ENCODE results near the gene VIT.

VIT gene

GRCh38 chr2:36657703-36658102, 38.8 kb upstream of the VIT start:
- Histone ChIP-seq H3K4me3 (no peak overlapping the region), H3K27me3 (no peaks in the 10 kb centered on the region), H3K36me3 (no peaks in the 10 kb centered on the region), H3K9me3 (no peaks in the 10 kb centered on the region), H3K4me1 (peaks cover 0 to 10% (median 1%) of the 10 kb centered on the region in 4 donors), H3K27ac (no peak overlapping the region)
- TF ChIP-seq CTCF (IDR thresholded peaks at IDR 0.05), result no peak
- DNase-seq, result no peak
- intact Hi-C loops (cut with DNase I; ENCODE audit: low total_unique reads), result no loop called here

GRCh38 chr2:36658277-36658748, 38.2 kb upstream of the VIT start:
- peaks cover 0 to 10% (median 1%) of the 10 kb centered on the region in 4 donors for H3K4me1 ChIP-seq
- H3K36me3 ChIP-seq, result no peaks in the 10 kb centered on the region
- TF ChIP-seq CTCF (IDR thresholded peaks at IDR 0.05), result no peak
- H3K27me3 ChIP-seq, result no peaks in the 10 kb centered on the region
- intact Hi-C loops (cut with DNase I; ENCODE audit: low total_unique reads), result no loop called here
- no peak overlapping the region for H3K4me3 ChIP-seq
- H3K9me3 ChIP-seq, result no peaks in the 10 kb centered on the region
- H3K27ac ChIP-seq, result no peak overlapping the region
- no peak for DNase-seq

GRCh38 chr2:36659218-36659617, 37.3 kb upstream of the VIT start:
- TF ChIP-seq CTCF (IDR thresholded peaks at IDR 0.05), result no peak
- Histone ChIP-seq H3K9me3 (no peaks in the 10 kb centered on the region), H3K36me3 (no peaks in the 10 kb centered on the region), H3K4me1 (peaks cover 0 to 10% (median 3%) of the 10 kb centered on the region in 4 donors), H3K4me3 (no peak overlapping the region), H3K27me3 (no peaks in the 10 kb centered on the region), H3K27ac (peak overlapping the region; percentile 42 to 51)
- intact Hi-C loops (cut with DNase I; ENCODE audit: low total_unique reads), result no loop called here
- no peak for DNase-seq

- no peak for DNase-seq
- H3K36me3 ChIP-seq, result no peaks in the 10 kb centered on the region
- TF ChIP-seq CTCF (IDR thresholded peaks at IDR 0.05), result no peak
- H3K27ac ChIP-seq, result peak overlapping the region; percentile 42 to 51
- no peaks in the 10 kb centered on the region for H3K9me3 ChIP-seq
- no peaks in the 10 kb centered on the region for H3K27me3 ChIP-seq
- H3K4me1 ChIP-seq, result peaks cover 0 to 10% (median 3%) of the 10 kb centered on the region in 4 donors
- H3K4me3 ChIP-seq, result no peak overlapping the region
- intact Hi-C loops (cut with DNase I; ENCODE audit: low total_unique reads), result loop anchor here (5.0 kb wide), 1 partner anchor 313 kb away; no protein-coding TSS in a partner anchor
Observed at GRCh38 chr2:36659872-36660312, 36.6 kb upstream of the VIT start.

GRCh38 chr2:36662638-36663037, 33.9 kb upstream of the VIT start:
- Histone ChIP-seq H3K27me3 (no peaks in the 10 kb centered on the region), H3K27ac (no peak overlapping the region), H3K4me1 (peaks cover 0 to 10% (median 1%) of the 10 kb centered on the region in 4 donors), H3K9me3 (no peaks in the 10 kb centered on the region), H3K4me3 (no peak overlapping the region), H3K36me3 (no peaks in the 10 kb centered on the region)
- TF ChIP-seq CTCF (IDR thresholded peaks at IDR 0.05), result no peak
- intact Hi-C loops (cut with DNase I; ENCODE audit: low total_unique reads), result loop anchor here (5.0 kb wide), 1 partner anchor 315 kb away; no protein-coding TSS in a partner anchor
- DNase-seq, result no peak

GRCh38 chr2:36663295-36663694, 33.2 kb upstream of the VIT start:
- no peak overlapping the region for H3K27ac ChIP-seq
- no peak for TF ChIP-seq CTCF (IDR thresholded peaks at IDR 0.05)
- DNase-seq, result no peak
- H3K9me3 ChIP-seq, result no peaks in the 10 kb centered on the region
- no peaks in the 10 kb centered on the region for H3K27me3 ChIP-seq
- no peaks in the 10 kb centered on the region for H3K36me3 ChIP-seq
- intact Hi-C loops (cut with DNase I; ENCODE audit: low total_unique reads), result loop anchor here (5.0 kb wide), 1 partner anchor 316 kb away; no protein-coding TSS in a partner anchor
- no peak overlapping the region for H3K4me3 ChIP-seq
- peaks cover 0 to 10% (median 1%) of the 10 kb centered on the region in 4 donors for H3K4me1 ChIP-seq
